Bronchial epithelial cell (primary cell): ENCODE results near the gene EPHA7. TPM values are rescaled to one million over a fixed set of nuclear protein-coding genes. Genes with fewer than 3 reads are reported as not detected.

ENCODE experiments used
- DNase-seq: peaks from one replicate; pipeline ENCODE4 v3.0.0-alpha.2; 2010; ENCODE audit warnings: low read depth
- FAIRE-seq: peaks from 2 replicates; lab custom pipeline; 2011; peaks lifted over from hg19 to GRCh38; lab: Jason Lieb, UNC
- H3K27me3 ChIP-seq: 2 replicates; pipeline ENCODE4 v1.5.1; 2011; ENCODE audit warnings: low read length; ENCODE audit not compliant: control insufficient read depth, insufficient read depth
- H3K36me3 ChIP-seq: 2 replicates; pipeline ENCODE4 v1.5.1; 2011; ENCODE audit warnings: low read length; ENCODE audit not compliant: control insufficient read depth, insufficient read depth
- H3K4me3 ChIP-seq: 2 replicates; pipeline ENCODE4 v1.5.1; 2011; ENCODE audit warnings: mild to moderate bottlenecking, low read depth, low read length, control low read depth
- total RNA-seq: library from RNA; depleted of rRNA; stranded (reverse); fragments of >200 nt; gene quantifications from 2 replicates; pipeline ENCODE4 v1.2.1, GENCODE V29; 2014
- TF ChIP-seq, protein P1 (sequence below): IDR thresholded peaks from 2 replicates; pipeline ENCODE4 v1.5.1; 2011; ENCODE audit warnings: mild to moderate bottlenecking, moderate library complexity, low read length, control low read depth, inconsistent platforms; ENCODE audit not compliant: insufficient read depth, severe bottlenecking

EPHA7 gene
- total RNA-seq, 1 donor from 2014 or later: not detected

DNA sequence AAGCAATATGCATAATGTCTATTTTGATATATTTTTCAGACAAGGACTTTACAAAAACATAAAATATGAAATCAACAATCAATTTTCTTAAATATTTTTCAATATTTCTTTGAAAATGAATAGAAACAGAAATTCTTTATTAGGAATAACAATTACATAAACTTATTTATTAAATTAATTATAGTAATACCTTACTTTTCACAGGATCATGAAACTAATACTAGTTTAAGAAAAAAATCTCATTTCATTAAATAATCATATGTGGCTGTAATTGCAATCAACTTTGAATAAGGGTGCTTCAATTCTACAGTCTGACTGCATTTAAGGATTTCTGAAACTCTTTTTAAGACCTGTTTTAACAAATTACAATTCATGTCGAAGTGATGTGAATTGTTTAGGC is 26.6 kb downstream of the EPHA7 start:
- DNase-seq (no peak), FAIRE-seq (no peak)
- no peaks in the 10 kb centered on the region for H3K27me3 ChIP-seq
- TF ChIP-seq, protein P1, sequence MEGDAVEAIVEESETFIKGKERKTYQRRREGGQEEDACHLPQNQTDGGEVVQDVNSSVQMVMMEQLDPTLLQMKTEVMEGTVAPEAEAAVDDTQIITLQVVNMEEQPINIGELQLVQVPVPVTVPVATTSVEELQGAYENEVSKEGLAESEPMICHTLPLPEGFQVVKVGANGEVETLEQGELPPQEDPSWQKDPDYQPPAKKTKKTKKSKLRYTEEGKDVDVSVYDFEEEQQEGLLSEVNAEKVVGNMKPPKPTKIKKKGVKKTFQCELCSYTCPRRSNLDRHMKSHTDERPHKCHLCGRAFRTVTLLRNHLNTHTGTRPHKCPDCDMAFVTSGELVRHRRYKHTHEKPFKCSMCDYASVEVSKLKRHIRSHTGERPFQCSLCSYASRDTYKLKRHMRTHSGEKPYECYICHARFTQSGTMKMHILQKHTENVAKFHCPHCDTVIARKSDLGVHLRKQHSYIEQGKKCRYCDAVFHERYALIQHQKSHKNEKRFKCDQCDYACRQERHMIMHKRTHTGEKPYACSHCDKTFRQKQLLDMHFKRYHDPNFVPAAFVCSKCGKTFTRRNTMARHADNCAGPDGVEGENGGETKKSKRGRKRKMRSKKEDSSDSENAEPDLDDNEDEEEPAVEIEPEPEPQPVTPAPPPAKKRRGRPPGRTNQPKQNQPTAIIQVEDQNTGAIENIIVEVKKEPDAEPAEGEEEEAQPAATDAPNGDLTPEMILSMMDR: no peak
- H3K36me3 ChIP-seq: no peaks in the 10 kb centered on the region
- no peak overlapping the region for H3K4me3 ChIP-seq

DNA sequence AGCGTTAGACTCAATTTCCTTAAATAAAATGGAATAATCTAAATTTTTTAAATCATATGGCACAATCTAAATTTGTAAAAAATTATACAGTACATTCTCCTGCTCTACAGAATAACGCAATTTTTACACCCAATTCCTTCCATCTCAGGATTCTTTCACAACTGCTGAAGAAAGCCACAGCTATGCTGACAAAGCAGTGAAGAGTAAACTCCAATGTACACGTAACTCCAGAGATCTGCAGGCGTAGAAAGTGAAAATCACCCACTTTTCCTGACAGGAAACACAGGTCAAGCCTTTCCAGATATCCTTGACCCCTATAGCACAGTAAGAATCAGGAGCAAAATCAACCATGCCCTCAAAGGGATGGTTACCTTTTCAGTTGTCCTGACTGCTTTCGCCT is 27.4 kb downstream of the EPHA7 start:
- no peak for FAIRE-seq
- H3K36me3 ChIP-seq: no peaks in the 10 kb centered on the region
- no peak overlapping the region for H3K4me3 ChIP-seq
- TF ChIP-seq, protein P1: no peak
- H3K27me3 ChIP-seq: no peaks in the 10 kb centered on the region
- no peak for DNase-seq

DNA sequence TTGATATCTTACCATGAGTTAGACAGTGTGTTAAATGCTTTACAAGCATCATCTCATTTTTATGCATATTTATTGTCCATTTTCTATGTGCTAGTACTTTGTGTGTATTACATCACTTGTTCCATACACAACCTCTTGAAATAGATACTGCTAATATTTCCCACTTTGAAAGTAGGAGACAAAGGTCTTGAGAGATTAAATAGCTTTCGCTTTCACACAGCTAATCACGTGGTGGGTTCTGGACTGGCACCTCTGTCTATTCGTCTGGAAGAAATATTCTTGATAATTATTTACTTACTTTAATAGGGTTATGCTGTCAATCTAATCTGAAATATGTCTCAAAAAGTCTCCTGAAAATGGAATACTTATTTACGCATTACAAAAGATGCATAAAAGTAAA is 30.2 kb downstream of the EPHA7 start:
- no peaks in the 10 kb centered on the region for H3K36me3 ChIP-seq
- TF ChIP-seq, protein P1: no peak
- FAIRE-seq (no peak), DNase-seq (no peak)
- H3K27me3 ChIP-seq: no peaks in the 10 kb centered on the region
- H3K4me3 ChIP-seq: no peak overlapping the region

DNA sequence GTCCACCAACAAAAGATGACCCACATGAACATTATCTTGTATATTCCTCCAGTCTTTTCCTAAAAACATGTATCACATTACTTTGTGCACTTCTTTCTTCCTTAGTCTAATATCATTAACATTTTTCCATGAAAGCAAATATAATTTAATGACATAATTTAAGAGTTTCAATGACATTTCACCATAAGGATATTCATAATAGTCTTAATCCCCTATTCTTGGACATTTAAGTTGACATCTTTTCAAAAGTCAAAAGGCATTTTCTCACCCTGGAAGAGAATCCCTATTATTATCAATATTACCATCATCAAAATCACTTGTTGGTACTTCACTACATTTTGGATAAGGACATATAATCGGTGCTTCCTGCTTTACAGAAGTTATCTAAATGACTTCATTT is 31.3 kb downstream of the EPHA7 start:
- Histone ChIP-seq H3K36me3 (no peaks in the 10 kb centered on the region), H3K4me3 (no peak overlapping the region), H3K27me3 (no peaks in the 10 kb centered on the region)
- DNase-seq: no peak
- FAIRE-seq: no peak
- TF ChIP-seq, protein P1: no peak

DNA sequence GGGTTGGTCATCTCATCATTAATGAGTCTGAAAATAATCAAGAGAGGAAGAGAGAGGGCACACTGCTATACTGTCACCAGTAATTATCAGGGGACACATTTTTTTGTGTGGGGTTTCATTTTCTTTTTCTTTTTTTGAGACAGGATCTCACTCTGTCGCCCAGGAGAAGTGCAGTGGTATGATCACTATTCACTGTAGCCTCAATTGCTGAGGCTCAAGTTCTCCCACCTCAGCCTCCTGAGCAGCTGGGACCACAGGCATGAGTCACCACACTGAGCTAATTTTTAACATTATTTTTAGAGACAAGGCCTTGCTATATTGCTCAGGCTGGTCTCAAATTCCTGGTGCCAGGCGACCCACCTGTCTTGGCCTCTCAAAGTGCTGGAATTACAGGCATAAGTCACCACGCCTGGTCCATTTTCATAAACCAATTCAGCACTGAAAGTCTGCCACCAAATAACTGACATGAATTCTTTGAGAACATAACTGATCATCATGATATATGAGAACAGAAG is 43.3 kb downstream of the EPHA7 start:
- no peak for FAIRE-seq
- no peaks in the 10 kb centered on the region for H3K36me3 ChIP-seq
- no peak overlapping the region for H3K4me3 ChIP-seq
- no peak for DNase-seq
- H3K27me3 ChIP-seq: no peaks in the 10 kb centered on the region
- TF ChIP-seq, protein P1: no peak

DNA sequence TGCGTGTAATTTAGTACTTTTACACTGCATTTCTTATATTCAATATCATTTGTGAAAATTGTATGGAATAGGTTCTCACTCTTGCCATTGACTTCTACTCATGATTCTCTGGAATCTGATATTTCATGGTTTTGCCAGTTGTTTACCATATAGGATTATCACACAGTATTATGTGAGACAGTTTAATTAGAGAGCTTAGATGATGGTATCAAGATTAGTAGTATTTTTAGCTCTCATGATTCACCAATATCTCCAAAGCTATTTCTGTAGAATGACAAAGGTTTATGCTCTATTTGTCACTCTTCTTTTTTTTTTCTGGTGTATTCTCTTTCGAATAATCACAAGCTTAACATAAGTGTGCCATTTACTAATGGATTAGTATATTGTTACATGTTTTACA is 45.9 kb downstream of the EPHA7 start:
- TF ChIP-seq, protein P1: no peak
- H3K36me3 ChIP-seq: no peaks in the 10 kb centered on the region
- DNase-seq (no peak), FAIRE-seq (no peak)
- no peaks in the 10 kb centered on the region for H3K27me3 ChIP-seq
- no peak overlapping the region for H3K4me3 ChIP-seq
